KMS-11 (cell line): ENCODE results near the gene LOXHD1.

Experiments
- H2AFZ ChIP-seq: fragments of 200-600 bp; sonication (generic); 2 replicates; pipeline ENCODE4 v1.6.1; 2016; ENCODE audit warnings: antibody characterized with exemption, mixed run types, low read depth
- H3K27ac ChIP-seq: fragments of 200-600 bp; sonication (generic); 2 replicates; pipeline ENCODE4 v1.6.1; 2016; ENCODE audit warnings: mild to moderate bottlenecking, mixed run types
- H3K27me3 ChIP-seq: fragments of 200-600 bp; sonication (generic); 2 replicates; pipeline ENCODE4 v1.6.1; 2017; ENCODE audit warnings: mild to moderate bottlenecking, low read depth, mixed run types, moderate library complexity; ENCODE audit not compliant: insufficient read depth
- H3K36me3 ChIP-seq: fragments of 200-600 bp; sonication (generic); 2 replicates; pipeline ENCODE4 v1.6.1; 2017; ENCODE audit warnings: mild to moderate bottlenecking, mixed run types; ENCODE audit not compliant: insufficient read depth
- H3K4me1 ChIP-seq: fragments of 200-600 bp; sonication (generic); 2 replicates; pipeline ENCODE4 v1.6.1; 2016; ENCODE audit warnings: mild to moderate bottlenecking, low read depth, mixed run types; ENCODE audit not compliant: poor library complexity, severe bottlenecking
- H3K4me2 ChIP-seq: fragments of 200-600 bp; sonication (generic); 2 replicates; pipeline ENCODE4 v1.7.0; 2016; ENCODE audit warnings: mild to moderate bottlenecking, mixed run types
- H3K4me3 ChIP-seq: fragments of 200-600 bp; sonication (generic); IDR thresholded peaks from 2 replicates; pipeline ENCODE4 v1.6.1; 2017; ENCODE audit warnings: low read depth, low read length, mixed read lengths; ENCODE audit not compliant: insufficient read depth
- H3K79me2 ChIP-seq: fragments of 200-600 bp; sonication (generic); 2 replicates; pipeline ENCODE4 v1.6.1; 2016; ENCODE audit warnings: low read depth, mixed run types; ENCODE audit not compliant: insufficient read depth
- H3K9ac ChIP-seq: fragments of 200-600 bp; sonication (generic); 2 replicates; pipeline ENCODE4 v1.6.1; 2016; ENCODE audit warnings: mild to moderate bottlenecking, mixed run types
- H4K20me1 ChIP-seq: fragments of 200-600 bp; sonication (generic); 2 replicates; pipeline ENCODE4 v1.6.1; 2016; ENCODE audit warnings: mild to moderate bottlenecking, mixed run types; ENCODE audit not compliant: insufficient read depth
- CTCF ChIP-seq: fragments of 200-600 bp; sonication (generic); conservative IDR thresholded peaks from 2 replicates; pipeline ENCODE4 v1.6.1; 2017; ENCODE audit warnings: low read depth, mild to moderate bottlenecking, antibody characterized with exemption, low read length, moderate library complexity, mixed read lengths

The LOXHD1 gene

GRCh38 chr18:46470714-46471113, 186.3 kb downstream of the LOXHD1 start:
- H3K4me2 ChIP-seq, result no peak overlapping the region

GRCh38 chr18:46469186-46469915, 187.7 kb downstream of the LOXHD1 start:
- no peak for TF ChIP-seq CTCF
- no peaks in the 10 kb centered on the region for H3K4me1 ChIP-seq
- no peak overlapping the region for H2AFZ ChIP-seq
- H3K79me2 ChIP-seq, result no peaks in the 10 kb centered on the region
- H3K4me2 ChIP-seq, result no peak overlapping the region
- H3K27me3 ChIP-seq, result no peaks in the 10 kb centered on the region
- no peak overlapping the region for H3K9ac ChIP-seq
- no peak overlapping the region for H3K4me3 ChIP-seq
- no peaks in the 10 kb centered on the region for H3K36me3 ChIP-seq
- no peaks in the 10 kb centered on the region for H4K20me1 ChIP-seq
- H3K27ac ChIP-seq, result no peak overlapping the region

More at GRCh38 chr18:46470714-46471113, 186.3 kb downstream of the LOXHD1 start:
- no peaks in the 10 kb centered on the region for H4K20me1 ChIP-seq
- H2AFZ ChIP-seq, result no peak overlapping the region
- TF ChIP-seq CTCF, result no peak
- no peaks in the 10 kb centered on the region for H3K27me3 ChIP-seq
- peaks cover 6% of the 10 kb centered on the region for H3K4me1 ChIP-seq
- H3K79me2 ChIP-seq, result no peaks in the 10 kb centered on the region
- H3K27ac ChIP-seq, result no peak overlapping the region
- no peak overlapping the region for H3K9ac ChIP-seq
- no peaks in the 10 kb centered on the region for H3K36me3 ChIP-seq
- no peak overlapping the region for H3K4me3 ChIP-seq

- Histone ChIP-seq H2AFZ (no peak overlapping the region), H3K27me3 (no peaks in the 10 kb centered on the region), H3K27ac (no peak overlapping the region), H3K4me2 (no peak overlapping the region), H3K36me3 (no peaks in the 10 kb centered on the region), H3K79me2 (no peaks in the 10 kb centered on the region), H4K20me1 (no peaks in the 10 kb centered on the region), H3K4me1 (no peaks in the 10 kb centered on the region), H3K9ac (no peak overlapping the region), H3K4me3 (no peak overlapping the region)
- no peak for TF ChIP-seq CTCF
These were observed 188.4 kb downstream of the LOXHD1 start for GRCh38 chr18:46468426-46469180.

- TF ChIP-seq CTCF, result no peak
These were observed 190.5 kb downstream of the LOXHD1 start for GRCh38 chr18:46466234-46467160.

More at GRCh38 chr18:46466234-46467160, 190.5 kb downstream of the LOXHD1 start:
- Histone ChIP-seq H2AFZ (no peak overlapping the region), H3K79me2 (no peaks in the 10 kb centered on the region), H3K4me3 (no peak overlapping the region), H3K9ac (no peak overlapping the region), H3K4me1 (no peaks in the 10 kb centered on the region), H4K20me1 (no peaks in the 10 kb centered on the region), H3K36me3 (no peaks in the 10 kb centered on the region), H3K27me3 (no peaks in the 10 kb centered on the region), H3K27ac (no peak overlapping the region), H3K4me2 (no peak overlapping the region)
